B cell (primary cell): ENCODE measurements around the gene STEAP4. TPM values are rescaled to one million over a fixed set of nuclear protein-coding genes. Genes with fewer than 3 reads are reported as not detected.

Experiments used
- ATAC-seq: fragments of 200-7000 bp; cut with Tn5 transposase; one replicate; pipeline ENCODE4 v1.10.0; 2021; ENCODE audit warnings: low read depth, mild to moderate bottlenecking, moderate number of reproducible peaks, moderate library complexity
- CTCF ChIA-PET: fragments of 350-600 bp; sonication (Branson Sonifier 250); formaldehyde crosslinking; loops from one replicate; lab custom pipeline; 2021; ENCODE audit warnings: antibody characterized with exemption, inconsistent platforms; lab: Charles Lee
- POLR2A ChIA-PET: fragments of 350-600 bp; sonication (Branson Sonifier 250); formaldehyde crosslinking; loops from one replicate; lab custom pipeline; 2021; ENCODE audit warnings: antibody characterized with exemption; lab: Charles Lee
- DNase-seq: peaks from one replicate; pipeline ENCODE4 v3.0.0; 2013
- H2AFZ ChIP-seq: 2 replicates; pipeline ENCODE4 v1.6.1; 2012; ENCODE audit warnings: mild to moderate bottlenecking, low read depth, low read length; ENCODE audit not compliant: insufficient read depth, poor library complexity, severe bottlenecking
- H3K27ac ChIP-seq, 2 donors: 1 replicate in 1 of 2; 2 replicates in 1 of 2; pipeline ENCODE4 v1.5.1; 2012 to 2013; ENCODE audit warnings: low read length in 2 of 2, mild to moderate bottlenecking in 2 of 2, moderate library complexity in 1 of 2
- H3K27me3 ChIP-seq, 4 experiments: fragments of 200-600 bp in 1 of 4; sonication (generic) in 1 of 4; replicated peaks in 1 of 4; 1 replicate in 2 of 4; 2 replicates in 2 of 4; pipeline versions ENCODE4 v1.6.1 to v1.7.0; 2013 to 2016; ENCODE audit warnings: low read length in 3 of 4, mild to moderate bottlenecking in 2 of 4, mixed read lengths in 1 of 4, moderate library complexity in 1 of 4; ENCODE audit not compliant: insufficient read depth in 4 of 4, control insufficient read depth in 3 of 4; ENCODE audit errors: control extremely low read depth in 1 of 4
- H3K36me3 ChIP-seq, 2 experiments: replicated peaks in 1 of 2; 1 replicate in 1 of 2; 2 replicates in 1 of 2; pipeline versions ENCODE4 v1.6.1 to v1.7.1; 2013; ENCODE audit warnings: low read length in 1 of 2; ENCODE audit not compliant: insufficient read depth in 2 of 2, control insufficient read depth in 1 of 2; ENCODE audit errors: control extremely low read depth in 1 of 2, extremely low read depth in 1 of 2
- H3K4me1 ChIP-seq, 2 donors: fragments of 200-600 bp in 1 of 2; sonication (generic) in 1 of 2; 1 replicate in 1 of 2; 2 replicates in 1 of 2; pipeline versions ENCODE4 v1.5.1 to v1.6.1; 2013 to 2017; ENCODE audit warnings: low read length in 2 of 2; ENCODE audit not compliant: control insufficient read depth in 2 of 2, insufficient read depth in 2 of 2
- H3K4me2 ChIP-seq: replicated peaks from 2 replicates; pipeline ENCODE3; 2012; ENCODE audit warnings: mild to moderate bottlenecking, low read depth, low read length; ENCODE audit not compliant: poor library complexity, severe bottlenecking
- H3K4me3 ChIP-seq, 5 experiments: fragments of 200-600 bp in 1 of 5; sonication (generic) in 1 of 5; 1 replicate in 3 of 5; 2 replicates in 2 of 5; pipeline versions ENCODE4 v1.5.1 to v1.7.0; 2011 to 2016; ENCODE audit warnings: low read length in 4 of 5, mild to moderate bottlenecking in 4 of 5, low read depth in 2 of 5, control low read depth in 1 of 5, moderate library complexity in 1 of 5; ENCODE audit not compliant: insufficient read depth in 1 of 5; ENCODE audit errors: control extremely low read depth in 1 of 5, extremely low read depth in 1 of 5
- H3K79me2 ChIP-seq: fragments of 200-600 bp; sonication (generic); one replicate; pipeline ENCODE4 v1.6.0; 2016; ENCODE audit warnings: low read length; ENCODE audit not compliant: control insufficient read depth, insufficient read depth
- H3K9ac ChIP-seq: fragments of 200-600 bp; sonication (generic); 2 replicates; pipeline ENCODE4 v1.6.1; 2017; ENCODE audit warnings: mild to moderate bottlenecking, low read length, moderate library complexity
- H3K9me3 ChIP-seq, 3 donors: one replicate each; pipeline versions ENCODE4 v1.6.1 to v1.7.1; 2013; ENCODE audit warnings: low read length in 2 of 3; ENCODE audit not compliant: control insufficient read depth in 2 of 3, insufficient read depth in 1 of 3; ENCODE audit errors: control extremely low read depth in 1 of 3
- H4K20me1 ChIP-seq: 2 replicates; pipeline ENCODE4 v1.6.0; 2012; ENCODE audit warnings: mild to moderate bottlenecking, low read length; ENCODE audit not compliant: insufficient read depth, control insufficient read depth, poor library complexity, severe bottlenecking
- H3K27ac Mint-ChIP-seq: one replicate; pipeline ENCODE4 v1.8.0; 2021; ENCODE audit warnings: mixed read lengths
- H3K27me3 Mint-ChIP-seq: one replicate; pipeline ENCODE4 v1.8.0; 2021; ENCODE audit warnings: mixed read lengths
- H3K4me1 Mint-ChIP-seq: one replicate; pipeline ENCODE4 v1.8.0; 2021; ENCODE audit warnings: mixed read lengths
- H3K4me3 Mint-ChIP-seq: one replicate; pipeline ENCODE4 v1.8.0; 2021; ENCODE audit warnings: mixed read lengths
- H3K9me3 Mint-ChIP-seq: one replicate; pipeline ENCODE4 v1.8.0; 2022; ENCODE audit warnings: mixed read lengths; ENCODE audit not compliant: insufficient read depth
- EZH2 ChIP-seq: IDR thresholded peaks from 2 replicates; pipeline ENCODE4 v1.6.1; 2012; ENCODE audit warnings: borderline replicate concordance, low read depth, mild to moderate bottlenecking, moderate library complexity, low read length; ENCODE audit not compliant: insufficient read depth, poor library complexity, severe bottlenecking
- WGBS: methylation state at CpG from one replicate; pipeline ENCODE4 v1.1.5; 2013; ENCODE audit warnings: missing lambda C conversion rate; ENCODE audit not compliant: insufficient coverage; 5-methylcytosine and 5-hydroxymethylcytosine counted together
- intact Hi-C: fragments of 100-400 bp; cut with micrococcal nuclease; formaldehyde crosslinking; loops from one replicate; pipeline ENCODE4 v1.10.0; 2022
- polyA plus RNA-seq: library from polyadenylated mRNA; depleted of rRNA; stranded (reverse); fragments of >200 nt; gene quantifications from 2 replicates; pipeline ENCODE4 v1.2.3, GENCODE V29; 2012
- total RNA-seq, 2 donors: library from RNA; stranded (reverse); fragments of 120-200 nt in 1 of 2; gene quantifications; 1 replicate in 1 of 2; 2 replicates in 1 of 2; pipeline versions ENCODE4 v1.2.3 to v1.2.4, GENCODE V29; 2013 to 2022
- TF ChIP-seq, protein P1 (sequence below): fragments of 200-600 bp; IDR thresholded peaks from one replicate; pipeline ENCODE4 v1.8.0; 2022; ENCODE audit warnings: antibody characterized with exemption, mild to moderate bottlenecking

The STEAP4 gene
- total and polyA plus RNA-seq, 2 donors (not counting 1 experiment from before 2014, with no cell fraction given): 0.04 TPM; not detected in 1

DNA sequence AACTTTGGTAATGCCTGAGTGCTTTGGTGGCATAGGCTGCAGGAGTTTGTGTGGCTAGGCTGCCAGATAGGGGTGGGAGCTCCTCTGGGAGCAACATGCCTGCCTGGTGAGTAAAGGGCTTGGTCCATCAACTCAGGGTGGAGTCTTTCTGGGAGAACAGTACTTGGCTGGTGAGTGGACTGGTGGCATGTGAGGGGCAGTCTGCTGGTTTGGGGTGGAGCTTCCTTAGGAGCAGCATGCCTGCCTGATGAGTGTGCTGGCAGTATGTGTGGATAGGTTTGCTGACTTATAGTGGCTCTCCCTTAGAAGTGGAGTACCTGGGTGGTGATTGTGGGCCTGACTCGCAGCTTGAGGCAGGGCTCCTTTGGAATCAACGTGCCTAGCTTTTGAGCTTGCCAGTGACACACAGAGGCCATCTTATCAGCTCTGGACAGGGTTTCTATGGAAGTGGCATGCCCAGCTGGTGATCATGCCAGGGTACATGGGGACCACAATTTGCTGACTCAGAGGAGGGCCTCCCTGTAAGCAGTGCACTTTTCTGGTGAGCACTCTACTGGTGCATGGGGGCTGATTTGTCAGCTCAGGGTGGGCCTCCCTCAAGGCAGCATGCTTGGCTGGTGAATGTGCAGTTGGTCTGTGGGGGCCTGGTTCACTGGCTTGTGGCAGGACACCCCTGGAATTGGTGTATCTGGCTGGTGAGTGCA, 51.8 kb downstream of the STEAP4 start:
- Mint-ChIP-seq H3K4me1 (no peaks in the 10 kb centered on the region), H3K9me3 (peaks cover 12% of the 10 kb centered on the region), H3K27me3 (peaks cover 15% of the 10 kb centered on the region), H3K27ac (no peak overlapping the region), H3K4me3 (no peak overlapping the region)
- no peak for ATAC-seq
- Histone ChIP-seq H2AFZ (no peak overlapping the region), H3K4me2 (no peak overlapping the region), H3K9me3 (peaks cover 2 to 20% (median 15%) of the 10 kb centered on the region in 3 donors), H3K4me3 (no peak overlapping the region), H3K27ac (no peak overlapping the region), H3K79me2 (no peaks in the 10 kb centered on the region), H3K9ac (no peak overlapping the region), H4K20me1 (no peaks in the 10 kb centered on the region), H3K27me3 (peaks cover 0 to 2% (median 0%) of the 10 kb centered on the region in 4 experiments), H3K36me3 (no peaks in the 10 kb centered on the region), H3K4me1 (no peaks in the 10 kb centered on the region)
- intact Hi-C loops: no loop called here
- TF ChIP-seq, protein P1, sequence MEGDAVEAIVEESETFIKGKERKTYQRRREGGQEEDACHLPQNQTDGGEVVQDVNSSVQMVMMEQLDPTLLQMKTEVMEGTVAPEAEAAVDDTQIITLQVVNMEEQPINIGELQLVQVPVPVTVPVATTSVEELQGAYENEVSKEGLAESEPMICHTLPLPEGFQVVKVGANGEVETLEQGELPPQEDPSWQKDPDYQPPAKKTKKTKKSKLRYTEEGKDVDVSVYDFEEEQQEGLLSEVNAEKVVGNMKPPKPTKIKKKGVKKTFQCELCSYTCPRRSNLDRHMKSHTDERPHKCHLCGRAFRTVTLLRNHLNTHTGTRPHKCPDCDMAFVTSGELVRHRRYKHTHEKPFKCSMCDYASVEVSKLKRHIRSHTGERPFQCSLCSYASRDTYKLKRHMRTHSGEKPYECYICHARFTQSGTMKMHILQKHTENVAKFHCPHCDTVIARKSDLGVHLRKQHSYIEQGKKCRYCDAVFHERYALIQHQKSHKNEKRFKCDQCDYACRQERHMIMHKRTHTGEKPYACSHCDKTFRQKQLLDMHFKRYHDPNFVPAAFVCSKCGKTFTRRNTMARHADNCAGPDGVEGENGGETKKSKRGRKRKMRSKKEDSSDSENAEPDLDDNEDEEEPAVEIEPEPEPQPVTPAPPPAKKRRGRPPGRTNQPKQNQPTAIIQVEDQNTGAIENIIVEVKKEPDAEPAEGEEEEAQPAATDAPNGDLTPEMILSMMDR: no peak
- TF ChIP-seq EZH2: no peak
- WGBS: 91% methylated on average over 2 of the region's 2 CpGs
- CTCF ChIA-PET: no interaction called here
- POLR2A ChIA-PET: no interaction called here
- DNase-seq: no peak

DNA sequence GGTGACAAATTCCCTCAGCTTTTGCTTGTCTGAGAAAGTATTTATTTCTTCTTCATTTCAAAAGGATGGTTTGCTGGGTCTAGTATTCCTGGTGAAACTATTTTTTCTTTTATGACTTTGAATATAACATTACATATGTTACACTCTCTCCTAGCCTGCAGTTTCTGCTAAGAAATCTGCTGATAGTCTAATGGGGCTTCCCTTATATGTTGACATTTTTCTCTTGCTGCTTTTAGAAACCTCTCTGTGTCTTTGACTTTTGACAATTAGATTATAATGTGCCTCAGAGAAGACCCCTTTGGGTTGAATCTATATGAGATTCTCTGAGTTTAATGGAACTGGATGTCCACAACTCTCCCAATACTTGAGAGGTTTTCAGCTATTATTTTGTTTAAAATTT, 53.1 kb downstream of the STEAP4 start:
- ChIA-PET CTCF (no interaction called here), POLR2A (no interaction called here)
- H3K4me2 ChIP-seq: no peak overlapping the region
- intact Hi-C loops: no loop called here
- H3K9me3 Mint-ChIP-seq: peaks cover 12% of the 10 kb centered on the region
- peaks cover 2 to 20% (median 15%) of the 10 kb centered on the region in 3 donors for H3K9me3 ChIP-seq
- no peak overlapping the region for H3K4me3 ChIP-seq
- H3K27me3 ChIP-seq: no peaks in the 10 kb centered on the region
- DNase-seq (no peak), ATAC-seq (no peak)
- H3K4me1 Mint-ChIP-seq: no peaks in the 10 kb centered on the region
- H3K27ac ChIP-seq: no peak overlapping the region
- H3K27me3 Mint-ChIP-seq: peaks cover 13% of the 10 kb centered on the region
- no peaks in the 10 kb centered on the region for H4K20me1 ChIP-seq
- no peak overlapping the region for H2AFZ ChIP-seq
- no peaks in the 10 kb centered on the region for H3K79me2 ChIP-seq
- H3K27ac Mint-ChIP-seq: no peak overlapping the region
- no peak overlapping the region for H3K9ac ChIP-seq
- H3K4me1 ChIP-seq: no peaks in the 10 kb centered on the region
- H3K4me3 Mint-ChIP-seq: no peak overlapping the region
- TF ChIP-seq EZH2: no peak
- TF ChIP-seq, protein P1: no peak
- H3K36me3 ChIP-seq: no peaks in the 10 kb centered on the region
